GM18868 (cell line): ENCODE data around the gene EPS8.
"Not testable (repeated sequence)": the region's sequence is repeated elsewhere in the genome, so short reads cannot be mapped to it uniquely, and the experiment has no call there.

Experiments used
- ATAC-seq: cut with Tn5 transposase; IDR thresholded peaks from one replicate; pipeline ENCODE4 v1.9.1; 2021; ENCODE audit warnings: mild to moderate bottlenecking, moderate library complexity; ENCODE audit not compliant: unreplicated experiment

EPS8 gene

DNA sequence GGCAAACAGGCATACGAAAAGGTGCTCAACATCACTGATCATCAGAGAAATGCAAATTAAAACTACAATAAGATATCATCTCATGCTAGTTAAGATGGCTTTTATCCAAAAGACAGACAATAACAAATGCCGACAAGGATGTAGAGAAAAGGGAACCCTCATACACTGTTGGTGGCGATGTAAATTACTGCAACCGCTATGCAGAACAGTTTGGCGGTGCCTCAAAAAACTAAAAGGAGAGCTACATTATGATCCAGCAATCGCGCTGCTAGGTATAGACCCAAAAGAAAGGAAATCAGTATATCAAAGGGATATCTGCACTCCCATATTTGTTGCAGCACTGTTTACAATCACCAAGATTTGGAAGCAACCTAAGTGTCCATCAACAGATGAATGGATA, 27.0 kb downstream of the EPS8 start:
- ATAC-seq, result not testable (repeated sequence)

DNA sequence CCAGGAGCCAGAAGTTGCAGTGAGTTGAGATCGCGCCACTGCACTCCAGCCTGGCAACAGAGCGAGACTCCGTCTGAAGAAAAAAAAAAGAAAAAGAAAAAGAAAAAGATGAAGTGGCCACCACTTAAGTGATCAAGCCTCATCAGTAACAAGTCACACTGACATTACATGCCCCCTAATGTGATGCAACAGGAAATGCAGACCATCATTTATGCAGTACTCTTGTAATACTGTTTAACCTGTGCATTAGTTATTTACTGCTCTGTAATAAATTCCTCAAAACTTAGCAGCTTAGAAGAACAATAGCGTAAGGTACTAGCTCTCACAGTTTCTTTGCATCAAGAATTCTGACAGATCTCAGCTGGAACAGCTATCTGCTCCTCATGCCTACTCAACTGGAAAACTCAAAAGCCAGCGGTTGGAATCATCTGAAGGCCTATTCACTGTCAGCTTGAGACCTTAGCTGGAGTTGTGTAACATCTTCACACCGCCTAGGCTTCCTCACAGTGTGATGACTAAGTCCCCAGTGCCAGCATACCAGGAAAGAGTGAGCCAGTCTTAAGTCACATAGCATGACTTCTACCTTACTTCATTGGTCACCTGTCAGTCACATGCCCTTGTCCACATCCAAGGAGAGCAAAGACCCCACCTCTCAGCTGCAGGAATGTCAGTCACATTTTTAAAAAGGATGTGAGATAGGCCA, 31.5 kb downstream of the EPS8 start:
- ATAC-seq, result no peak

DNA sequence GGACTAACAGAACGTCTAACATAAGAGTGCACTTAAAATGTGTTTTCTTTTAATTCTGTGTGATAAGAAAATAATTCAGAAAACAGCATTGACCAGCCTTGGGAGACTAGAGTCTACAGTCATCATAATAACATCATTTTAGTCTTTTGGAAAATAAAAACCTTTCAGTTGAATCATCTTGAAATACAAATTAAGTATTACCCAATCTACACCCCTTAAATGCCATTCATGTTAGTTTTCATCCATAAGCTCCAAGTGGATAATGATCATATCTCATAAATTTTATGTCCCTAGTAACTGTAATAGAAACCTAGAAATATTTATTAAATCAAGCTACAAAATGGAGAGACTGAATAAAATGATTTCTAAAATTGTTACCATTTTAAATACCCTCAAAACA, 32.4 kb downstream of the EPS8 start:
- ATAC-seq, result no peak

DNA sequence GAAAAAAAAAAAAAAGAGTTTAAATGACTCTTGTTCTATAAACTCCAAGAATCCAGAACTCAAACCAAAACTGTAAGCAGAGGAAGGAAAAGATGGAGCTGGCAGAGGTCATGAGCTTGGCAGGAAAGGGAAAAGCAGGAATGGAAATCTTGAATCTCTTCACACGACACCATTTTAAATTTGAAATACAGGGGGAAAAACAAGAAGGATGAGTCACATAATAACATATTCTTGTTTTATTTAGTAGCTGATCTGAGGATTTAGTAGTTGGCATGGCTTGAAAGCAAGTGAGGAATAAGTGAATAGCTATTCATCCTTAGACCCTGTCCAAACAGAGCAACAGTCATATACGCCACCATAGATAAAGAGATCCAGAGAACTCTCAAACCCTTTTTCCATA, 35.0 kb downstream of the EPS8 start:
- ATAC-seq, result no peak

DNA sequence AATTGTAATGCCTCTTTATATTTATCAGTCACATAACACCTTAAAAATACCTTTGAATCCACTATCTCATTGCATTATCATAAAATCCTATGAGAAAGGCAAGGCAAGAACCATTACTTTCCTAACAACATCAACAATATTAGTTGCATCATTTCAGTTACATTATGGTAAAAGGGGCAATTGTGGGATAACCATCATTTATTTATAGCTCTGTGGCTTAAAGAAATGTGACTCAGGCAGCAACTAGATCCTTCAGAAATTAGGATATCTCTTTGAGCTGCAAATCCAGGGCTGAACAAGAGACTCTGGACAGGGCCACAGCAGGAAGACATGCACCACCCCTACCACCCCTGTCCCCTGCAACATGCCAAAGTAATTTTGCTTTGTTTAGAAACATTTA, 36.4 kb downstream of the EPS8 start:
- no peak for ATAC-seq

DNA sequence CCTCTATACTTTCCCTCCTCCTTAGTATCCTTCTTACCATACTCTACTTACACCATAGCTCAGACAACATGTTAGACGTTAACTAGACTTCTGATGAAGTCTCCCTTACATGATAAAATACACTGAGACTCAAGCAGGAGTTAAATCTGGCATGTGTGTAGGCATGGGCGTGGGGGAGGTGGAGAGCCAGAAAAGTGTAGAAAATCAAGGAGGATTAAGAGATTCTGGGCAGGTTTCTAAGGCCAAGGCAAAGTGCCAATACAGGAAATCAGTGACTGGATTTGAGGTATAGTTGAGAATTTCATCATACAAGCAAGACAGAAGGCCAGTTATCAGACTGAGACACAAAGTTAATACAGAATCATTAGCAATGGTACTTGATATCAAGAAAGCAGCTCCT, 37.4 kb downstream of the EPS8 start:
- ATAC-seq, result no peak

DNA sequence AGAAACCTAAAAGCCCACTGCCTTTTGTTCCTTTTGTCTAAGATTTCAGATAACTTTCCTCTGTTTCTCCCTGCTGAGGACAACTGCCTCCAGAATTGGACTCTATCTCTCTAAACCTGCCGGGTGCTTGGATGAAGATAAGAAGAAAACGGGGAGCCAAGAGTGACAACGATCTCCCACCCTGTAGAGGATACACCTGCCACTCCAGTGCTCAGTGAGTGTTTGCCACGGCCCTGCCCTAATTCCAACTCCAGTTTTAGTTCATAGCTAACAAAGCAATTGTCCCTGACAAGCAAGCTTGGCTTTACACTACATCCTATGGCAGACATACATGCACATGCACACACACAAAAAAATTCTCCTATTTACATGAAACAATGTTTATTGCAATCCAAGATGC, 39.3 kb downstream of the EPS8 start:
- ATAC-seq, result no peak

DNA sequence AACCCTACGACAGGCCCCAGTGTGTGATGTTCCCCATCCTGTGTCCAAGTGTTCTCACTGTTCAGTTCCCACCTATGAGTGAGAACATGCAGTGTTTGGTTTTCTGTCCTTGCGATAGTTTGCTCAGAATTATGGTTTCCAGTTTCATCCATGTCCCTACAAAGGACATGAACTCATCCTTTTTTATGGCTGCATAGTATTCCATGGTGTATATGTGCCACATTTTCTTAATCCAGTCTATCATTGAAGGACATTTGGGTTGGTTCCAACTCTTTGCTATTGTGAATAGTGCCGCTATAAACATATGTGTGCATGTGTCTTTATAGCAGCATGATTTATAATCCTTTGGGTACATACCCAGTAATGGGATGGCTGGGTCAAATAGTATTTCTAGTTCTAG, 47.3 kb downstream of the EPS8 start:
- ATAC-seq, result not testable (repeated sequence)

DNA sequence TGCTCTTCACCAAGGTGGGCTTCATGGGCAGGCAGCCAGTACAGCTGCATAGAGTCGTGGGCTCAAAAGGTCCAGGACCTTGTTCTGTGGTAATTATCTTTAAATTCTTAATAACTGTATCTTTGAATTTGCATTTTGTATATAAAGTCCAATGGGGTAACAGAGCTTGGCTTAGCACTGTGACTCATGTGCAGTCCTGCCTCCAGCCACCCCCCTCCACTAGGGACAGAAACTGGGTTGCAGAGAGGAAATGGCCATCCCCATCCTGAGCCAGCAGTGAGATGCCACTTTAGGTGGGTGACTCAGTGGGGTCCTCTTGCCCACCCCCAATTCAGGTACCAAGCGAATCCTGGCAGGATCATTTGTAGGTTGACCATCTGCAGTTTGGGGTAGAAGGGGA, 48.1 kb downstream of the EPS8 start:
- no peak for ATAC-seq

DNA sequence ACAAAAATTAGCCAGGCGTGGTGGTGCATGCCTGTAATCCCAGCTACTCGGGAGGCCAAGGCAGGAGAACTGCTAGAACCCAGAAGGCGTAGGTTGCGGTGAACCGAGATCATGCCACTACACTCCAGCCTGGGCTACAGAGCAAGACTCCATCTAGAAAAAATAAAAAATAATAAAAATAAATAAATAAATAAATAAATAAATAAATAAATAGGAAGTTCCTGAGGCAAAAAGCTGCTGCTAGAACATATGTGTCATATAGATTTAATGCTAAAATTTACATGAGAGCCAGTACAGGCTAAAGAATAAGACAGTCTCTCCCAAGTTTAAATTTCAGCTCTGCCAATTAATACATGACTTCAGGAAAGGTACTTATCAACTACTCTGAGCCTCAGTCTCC, 48.8 kb downstream of the EPS8 start:
- not testable (repeated sequence) for ATAC-seq

DNA sequence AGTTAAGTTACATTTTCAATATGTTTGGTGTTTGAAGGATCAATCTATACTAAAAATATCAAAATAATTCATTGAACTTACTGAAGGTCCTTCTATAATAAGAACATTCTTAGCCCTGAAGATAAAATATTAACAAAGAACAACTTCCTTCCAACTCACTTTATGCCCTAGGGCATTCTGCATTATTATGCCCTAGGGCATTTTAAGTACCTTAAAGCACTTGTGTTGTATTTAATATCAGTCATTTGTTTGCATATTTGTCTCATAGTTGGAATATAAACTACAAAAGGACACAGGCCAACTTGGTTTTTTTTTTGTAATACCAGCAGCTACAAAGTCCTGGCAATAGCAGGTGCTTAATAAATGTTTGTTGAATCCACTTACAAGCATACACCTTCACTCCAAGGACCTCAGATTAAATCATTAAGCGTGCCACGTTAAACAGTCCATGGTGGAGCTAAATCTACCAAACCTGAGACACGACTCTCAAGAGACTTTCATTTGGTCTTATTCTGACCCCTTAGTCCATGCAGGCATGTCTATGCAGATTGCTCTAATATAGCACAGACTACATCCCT, 50.7 kb downstream of the EPS8 start:
- ATAC-seq, result no peak

DNA sequence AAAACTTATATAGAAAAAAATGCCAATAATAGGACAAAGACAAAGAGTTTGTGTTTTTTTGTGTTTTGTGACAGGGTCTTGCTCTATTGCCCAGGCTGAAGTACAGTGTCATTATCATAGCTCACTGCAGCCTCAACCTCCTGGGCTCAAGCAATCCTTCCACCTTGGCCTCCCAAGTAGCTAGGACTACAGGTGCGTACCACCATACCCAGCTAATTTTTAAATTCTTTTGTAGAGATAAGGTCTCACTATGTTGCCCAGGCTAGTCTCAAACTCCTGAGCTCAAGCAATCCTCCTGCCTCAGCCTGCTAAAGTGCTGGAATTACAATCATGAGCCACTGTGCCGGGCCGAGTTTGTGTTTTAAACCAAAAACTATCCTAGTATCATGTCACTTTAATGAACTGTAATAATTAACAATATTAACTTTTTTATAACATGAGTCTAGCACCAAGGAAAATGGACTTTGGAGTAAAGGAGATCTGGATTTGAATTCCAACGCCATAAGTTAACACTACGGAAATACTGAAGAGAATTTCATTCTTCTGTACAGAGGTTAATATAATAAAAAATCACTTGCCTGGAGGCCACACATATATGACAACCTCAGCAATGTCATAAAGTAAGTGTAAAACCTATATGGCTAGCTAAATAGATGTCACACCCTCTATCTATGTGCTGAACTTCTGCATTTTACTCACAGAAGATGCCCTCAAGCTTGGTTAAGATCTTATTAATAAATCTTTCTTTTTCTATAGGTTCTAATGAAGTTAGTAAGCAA, 53.2 kb downstream of the EPS8 start:
- no peak for ATAC-seq

DNA sequence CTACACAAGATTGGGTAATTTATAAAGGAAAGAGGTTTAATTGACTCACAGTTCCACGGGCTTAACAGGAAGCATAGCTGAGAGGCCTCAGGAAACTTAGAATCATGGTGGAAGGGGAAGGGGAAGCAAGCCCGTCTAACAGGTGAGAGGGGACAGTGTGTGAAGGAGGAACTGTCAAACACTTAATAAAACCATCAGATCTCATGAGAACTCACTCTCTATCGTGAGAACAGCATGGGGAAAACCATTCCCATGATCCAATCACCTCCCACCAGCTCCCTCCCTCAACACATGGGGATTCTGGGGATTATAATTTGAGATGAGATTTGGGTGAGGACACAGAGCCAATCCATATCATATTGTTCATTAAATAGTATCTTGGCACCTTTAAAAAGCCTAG, 56.1 kb downstream of the EPS8 start:
- ATAC-seq, result no peak

DNA sequence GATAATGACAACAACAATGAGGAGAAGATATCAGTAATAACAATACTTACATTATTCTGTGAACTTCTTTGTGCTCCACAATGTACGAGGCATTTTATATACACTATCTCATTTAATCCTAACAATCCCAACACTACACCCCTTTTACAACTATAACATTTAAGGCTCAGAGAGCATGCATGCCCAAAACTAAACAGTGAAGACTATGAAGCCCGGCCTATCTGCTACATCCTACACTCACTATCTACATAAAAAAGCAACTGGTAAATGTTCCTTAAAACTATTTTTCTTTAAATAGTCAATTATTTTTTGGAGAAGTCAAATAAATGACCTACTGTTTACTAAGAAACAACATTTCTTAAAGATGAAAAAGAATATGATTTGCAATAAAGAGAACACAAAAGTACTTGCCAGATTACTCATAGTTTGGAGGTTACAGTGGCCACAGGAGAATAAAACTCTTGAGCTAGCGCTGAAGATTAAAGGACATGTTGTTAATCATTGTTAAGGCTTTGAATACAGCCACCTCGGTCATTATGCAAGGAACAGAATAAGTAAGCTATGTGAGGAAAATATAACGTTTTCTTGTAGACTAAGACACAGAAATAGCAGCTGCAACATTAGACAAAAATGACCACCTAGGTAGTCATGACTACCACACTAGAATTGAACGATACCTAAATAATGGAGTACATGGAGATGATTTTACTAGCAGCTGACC, 56.7 kb downstream of the EPS8 start:
- ATAC-seq, result no peak

DNA sequence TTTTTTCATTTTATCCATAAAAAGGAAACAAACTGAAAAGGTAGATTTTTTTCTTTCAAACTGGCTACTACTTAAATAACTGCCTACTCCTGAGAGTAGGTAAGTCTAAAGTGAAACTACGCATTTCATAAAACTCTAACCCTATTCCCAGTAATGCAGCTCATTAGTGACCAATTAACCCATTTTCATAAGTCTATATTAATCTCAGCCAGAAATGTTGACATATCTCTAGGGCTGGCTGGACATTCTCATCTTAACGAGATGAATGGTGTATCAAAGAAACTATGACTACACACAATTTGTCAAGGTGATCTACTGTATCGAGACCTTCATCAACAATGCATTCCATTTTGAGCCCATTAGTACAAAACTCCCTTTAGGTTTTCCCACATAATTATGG, 57.2 kb downstream of the EPS8 start:
- ATAC-seq, result no peak

DNA sequence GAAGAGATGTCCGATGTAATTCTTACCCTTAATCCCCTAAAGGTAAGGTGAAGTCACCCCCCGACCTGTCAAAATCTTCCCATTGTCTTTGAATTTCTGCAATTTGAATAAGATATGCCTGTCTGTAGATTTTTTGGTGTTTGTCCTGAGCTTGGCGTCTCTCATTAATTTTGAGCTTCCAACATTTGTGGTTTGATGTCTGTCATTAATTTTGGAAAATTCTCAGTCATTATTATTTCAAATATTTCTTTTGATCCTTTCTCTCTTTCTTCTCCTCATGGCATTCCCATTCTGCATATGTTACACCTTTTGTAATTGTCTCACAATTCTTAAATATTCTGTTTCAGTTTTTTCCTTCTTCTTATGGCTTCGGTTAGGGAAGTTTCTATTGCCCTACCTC, 60.1 kb downstream of the EPS8 start:
- no peak for ATAC-seq

DNA sequence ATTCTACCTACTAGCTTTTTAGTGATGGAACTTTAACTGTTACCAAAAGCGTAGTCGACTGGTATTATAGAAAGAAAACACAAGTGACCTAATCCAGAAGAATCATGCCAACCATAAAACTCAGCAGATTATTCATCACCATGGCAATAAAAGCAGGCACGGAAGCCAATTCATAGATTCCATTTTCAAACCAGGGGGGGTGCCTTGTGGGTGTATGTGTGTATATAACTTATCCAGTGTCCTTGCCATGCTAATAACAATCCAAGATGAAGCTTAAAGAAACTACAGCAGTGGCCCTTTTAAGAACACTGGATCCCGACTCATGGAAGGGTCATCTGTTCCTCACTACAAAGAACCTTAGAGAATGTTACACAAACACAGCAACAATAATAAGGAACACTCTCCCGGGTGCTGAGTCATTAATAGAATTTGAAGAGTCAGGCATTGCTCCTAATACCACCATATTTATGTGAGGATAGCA, 61.0 kb downstream of the EPS8 start:
- ATAC-seq, result no peak

DNA sequence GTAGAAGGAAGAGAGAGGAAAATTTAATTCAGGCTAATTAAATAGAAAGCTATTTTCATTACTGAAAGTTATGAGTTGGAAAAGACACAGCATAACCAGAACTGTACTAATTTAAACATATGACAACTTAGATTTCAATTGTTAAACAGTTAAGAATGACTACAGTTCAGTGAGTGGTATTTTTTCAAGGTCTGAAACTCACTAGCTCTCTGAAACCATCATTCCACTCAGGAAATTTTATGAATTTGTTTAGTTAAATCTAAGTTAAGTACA, 62.4 kb downstream of the EPS8 start:
- ATAC-seq, result no peak

DNA sequence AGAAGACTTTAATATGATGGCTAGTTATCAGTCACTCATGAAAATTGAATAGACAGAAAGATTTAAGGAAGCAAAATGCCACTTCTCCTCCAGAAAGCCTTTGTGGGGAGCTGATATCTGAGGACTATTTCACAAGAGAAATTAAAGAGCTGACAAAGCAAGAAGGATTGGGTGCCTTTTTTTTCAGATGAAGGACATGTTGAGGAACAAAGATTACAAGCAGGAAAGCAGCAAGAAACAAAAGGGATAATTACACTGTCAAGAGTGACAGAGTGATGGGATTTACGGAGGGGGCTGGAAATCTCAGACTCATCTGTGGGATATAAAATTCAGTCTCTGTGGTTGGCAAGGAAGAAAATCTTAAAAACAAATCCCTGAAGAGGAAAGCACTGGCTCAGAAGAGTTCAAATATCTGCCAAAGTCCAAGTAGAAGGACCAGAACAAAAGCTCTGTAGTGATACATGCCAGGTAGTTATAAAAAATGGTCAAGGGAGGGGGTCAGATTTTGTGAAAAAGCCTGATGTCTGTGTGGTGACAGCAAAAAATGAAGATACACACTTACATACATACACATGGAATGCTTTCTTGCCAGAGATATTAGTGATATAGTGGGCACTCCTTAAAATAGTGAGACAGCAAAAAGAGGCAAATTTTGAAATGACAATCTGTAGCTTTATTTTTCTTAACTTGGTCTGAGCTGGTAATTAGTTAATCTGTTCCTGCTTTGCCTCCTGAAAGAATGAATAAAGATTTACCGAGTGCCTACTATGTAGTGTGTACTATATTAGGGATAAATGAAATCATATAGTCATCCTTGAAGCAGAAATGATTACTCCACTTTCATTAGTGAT, 62.9 kb downstream of the EPS8 start:
- ATAC-seq, result no peak

DNA sequence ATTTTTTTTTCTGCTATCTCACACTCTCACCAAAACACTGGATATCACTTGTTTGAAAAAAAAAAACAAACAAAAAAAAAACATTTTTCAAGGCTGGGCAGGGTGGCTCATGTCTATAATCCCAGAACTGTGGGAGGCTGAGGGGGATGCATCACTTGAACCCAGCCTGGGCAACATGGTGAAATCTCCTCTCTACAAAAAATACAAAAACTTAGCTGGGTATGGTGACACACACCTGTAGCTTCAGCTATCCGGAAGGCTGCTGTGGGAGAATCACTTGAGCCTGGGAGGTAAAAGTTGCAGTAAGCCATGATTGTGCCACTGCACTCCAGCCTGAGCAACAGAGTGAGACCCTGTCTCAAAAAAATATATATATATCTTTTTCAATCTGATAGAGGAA, 66.2 kb downstream of the EPS8 start:
- no peak for ATAC-seq
